Activated CD8-positive, alpha-beta memory T cell treated with anti-CD3 and anti-CD28 coated beads, Interleukin-2, amount 50 U/mL, for 24 hours (primary cell): Measurements from ENCODE around the gene FKBP15.
"Not testable (repeated sequence)": the region's sequence is repeated elsewhere in the genome, so short reads cannot be mapped to it uniquely, and the experiment has no call there.

Source experiments
- DNase-seq: peaks from one replicate; pipeline ENCODE4 v3.0.0-alpha.2; 2020; ENCODE audit errors: extremely low read depth

FKBP15 gene

DNA sequence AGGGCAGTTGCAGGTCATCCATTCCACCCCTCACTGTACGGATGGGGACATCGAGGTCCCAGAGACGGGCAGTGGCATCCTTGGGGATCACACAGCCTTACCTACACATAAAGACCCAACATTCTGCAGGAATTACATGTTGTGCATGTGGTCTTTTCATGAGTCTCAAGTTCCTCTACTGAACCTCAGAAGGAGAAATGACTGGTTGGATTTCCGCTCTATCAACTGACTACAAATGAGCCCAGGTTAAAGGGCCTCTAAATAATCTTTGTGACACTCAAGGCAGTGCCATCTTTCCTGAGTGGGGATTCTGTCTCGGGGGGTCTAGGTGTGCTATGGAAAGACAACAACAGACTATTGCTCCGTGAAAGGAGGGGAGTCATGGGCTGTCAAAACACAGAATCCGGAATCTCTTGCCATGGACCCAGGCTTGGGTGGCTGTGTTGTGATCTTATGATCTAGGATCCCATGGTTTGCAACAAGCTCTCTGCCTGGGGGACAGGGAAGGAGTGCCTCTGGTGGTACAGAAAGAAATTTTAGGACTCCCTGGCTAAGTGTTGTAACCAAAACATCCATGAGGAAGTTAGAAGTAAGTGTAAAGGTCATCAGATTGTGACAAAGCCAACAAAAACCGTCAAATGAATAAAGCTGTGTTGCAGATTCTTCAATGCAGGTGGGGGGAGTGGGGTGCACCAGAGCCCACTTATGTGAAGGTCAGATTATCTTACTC is 72.1 kb downstream of the FKBP15 start:
- no peak for DNase-seq

DNA sequence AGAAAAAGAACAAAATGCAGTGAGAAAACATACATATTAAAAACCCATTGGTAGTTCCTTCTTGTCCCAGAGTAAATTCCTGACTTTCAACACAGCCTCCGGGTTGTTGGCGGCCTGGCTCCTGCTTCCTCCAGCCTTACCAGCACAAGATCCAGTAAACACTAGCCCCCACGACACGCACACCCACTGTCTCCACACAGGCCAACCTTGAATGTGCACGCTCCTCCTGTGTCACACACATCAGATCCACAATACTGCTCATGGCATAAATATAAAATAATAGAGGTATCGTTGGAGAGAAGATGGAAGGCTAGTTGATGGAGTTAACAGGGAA is 72.7 kb downstream of the FKBP15 start:
- no peak for DNase-seq

- DNase-seq: no peak
These were observed 77.4 kb downstream of the FKBP15 start for GRCh38 chr9:113143432-113144227.

- not testable (repeated sequence) for DNase-seq
These were observed 80.2 kb downstream of the FKBP15 start for GRCh38 chr9:113140896-113141295.

GRCh38 chr9:113139953-113140352 is 81.1 kb downstream of the FKBP15 start:
- DNase-seq: no peak

DNA sequence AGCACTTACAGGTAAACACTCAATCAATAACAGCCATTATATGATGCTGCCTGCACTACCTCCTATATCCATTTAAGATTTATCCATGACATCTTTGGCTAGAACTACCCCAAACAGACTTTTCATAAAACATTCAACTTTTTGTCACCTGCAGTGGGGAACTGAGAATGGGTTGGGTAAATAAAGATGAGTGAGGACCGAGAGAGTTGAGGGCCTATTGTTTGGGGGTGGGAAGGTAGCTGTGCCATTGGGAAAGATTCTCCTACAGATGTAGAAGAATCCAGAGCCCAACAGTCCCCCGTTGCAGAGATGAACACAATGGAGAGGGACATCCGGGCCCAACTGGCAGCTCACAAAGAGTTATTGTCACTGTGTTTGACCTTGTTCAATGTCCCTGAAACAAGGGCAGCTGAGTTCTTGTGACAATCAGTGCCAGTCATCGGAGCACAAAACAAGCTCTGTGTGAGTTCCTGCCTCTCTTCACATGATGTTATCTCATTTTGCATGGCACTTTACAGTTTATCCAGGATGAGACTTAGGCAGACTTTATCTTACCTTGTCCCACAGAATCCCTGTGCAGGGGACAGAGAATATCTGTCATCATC is 81.8 kb downstream of the FKBP15 start:
- DNase-seq: no peak

DNA sequence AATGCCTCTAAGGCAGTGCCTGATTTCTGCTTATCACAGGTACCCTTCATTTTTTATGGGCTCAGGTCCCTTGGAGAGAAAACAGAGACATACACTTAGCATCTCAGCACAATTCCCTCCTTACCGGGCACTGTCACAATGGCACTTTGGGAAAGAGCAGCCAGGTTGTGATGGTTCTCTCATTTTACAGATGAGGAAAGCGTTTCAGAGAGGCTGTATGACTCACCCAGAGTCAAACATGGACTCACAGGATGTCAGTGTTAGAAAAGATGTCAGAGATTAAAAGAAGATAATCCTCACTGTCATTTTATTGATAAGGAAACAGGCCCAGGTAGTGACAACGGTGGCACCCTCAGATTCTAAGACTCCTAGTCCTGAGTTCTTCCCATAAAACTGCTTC is 82.3 kb downstream of the FKBP15 start:
- DNase-seq: no peak

DNA sequence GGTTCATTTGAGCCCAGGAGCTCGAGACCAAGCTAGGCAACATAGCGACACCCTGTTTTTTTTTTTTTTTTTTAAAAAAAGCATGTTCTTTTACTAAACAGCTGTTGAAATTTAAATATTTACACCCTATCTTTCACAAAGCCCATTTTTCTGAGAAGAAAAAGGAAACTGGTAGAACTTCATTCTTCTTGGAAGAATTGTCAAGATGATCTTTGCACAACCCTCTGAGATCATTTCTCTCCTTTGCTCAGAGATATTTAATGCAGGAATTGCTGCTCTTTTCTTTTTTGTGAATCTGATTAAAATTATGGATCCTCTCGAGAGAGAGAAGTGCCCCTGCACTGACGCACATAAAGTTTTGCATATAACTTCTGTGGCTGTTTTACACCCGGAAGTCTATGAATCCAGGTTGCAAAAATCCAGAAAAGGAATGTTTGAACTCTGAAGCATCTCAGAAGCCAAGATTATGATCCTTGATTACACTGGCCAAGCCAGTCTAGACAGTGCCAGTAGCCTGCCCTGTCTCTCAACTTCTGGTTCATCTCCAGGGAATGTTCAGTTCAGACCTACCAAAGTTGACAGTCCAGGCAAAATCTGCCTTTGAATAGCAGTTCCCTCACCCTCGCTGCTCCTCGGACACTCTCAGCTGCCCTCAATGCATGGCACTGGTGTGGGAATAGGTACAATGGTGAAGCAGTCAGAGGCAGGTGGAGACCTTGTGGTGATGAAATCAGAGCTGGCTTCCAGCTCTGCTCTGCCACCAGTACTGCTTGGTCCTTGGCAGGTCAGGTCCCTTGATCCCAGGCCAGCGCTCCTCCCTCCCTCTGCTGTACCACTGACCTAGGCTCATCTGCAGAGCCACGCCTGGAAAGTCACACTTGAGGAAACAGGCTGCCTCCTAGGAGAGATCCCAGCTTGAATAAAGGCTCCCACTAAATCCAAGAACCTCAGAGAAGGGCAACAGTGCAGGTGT is 83.6 kb downstream of the FKBP15 start:
- no peak for DNase-seq

DNA sequence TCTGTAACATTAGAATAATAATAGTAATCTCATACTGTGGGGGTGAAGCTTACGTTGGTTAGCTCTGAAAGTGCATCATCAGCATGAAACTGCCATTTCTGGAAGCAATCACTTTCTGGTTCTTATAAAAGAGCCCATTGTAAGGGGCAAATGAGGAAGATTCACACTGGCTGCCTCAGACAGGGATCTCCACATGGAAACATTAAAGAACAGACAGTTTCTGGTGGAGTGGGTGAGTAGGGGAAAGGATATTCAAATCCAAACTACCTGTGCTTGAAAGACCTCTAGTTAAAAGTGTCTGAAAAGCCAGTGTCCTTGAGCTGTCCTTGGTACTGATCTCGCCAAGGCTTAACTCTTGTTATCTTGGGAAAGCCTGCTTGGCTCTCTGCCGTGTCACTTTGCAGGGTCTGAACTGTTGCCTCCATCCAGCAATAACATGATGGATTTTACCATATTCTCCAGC is 89.4 kb downstream of the FKBP15 start:
- no peak for DNase-seq

DNA sequence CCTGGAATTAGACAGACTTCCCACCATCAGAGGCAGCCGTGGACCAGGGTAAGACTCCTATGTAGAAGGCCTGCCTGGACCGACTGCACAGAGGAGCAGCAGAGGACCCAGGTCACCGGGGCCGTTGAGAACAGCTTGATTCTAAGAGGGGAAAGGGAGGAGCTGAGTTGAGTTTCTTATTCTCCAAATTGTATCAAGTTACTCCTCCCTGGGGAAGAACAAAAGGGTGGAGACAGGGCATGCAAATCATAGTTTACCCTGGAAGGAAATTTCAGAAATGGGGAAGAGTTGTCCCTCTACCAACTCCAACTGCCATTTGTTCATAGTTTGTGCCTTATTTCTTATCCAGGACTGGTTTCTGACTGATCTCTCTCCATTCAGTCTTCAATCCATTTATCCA is 91.2 kb downstream of the FKBP15 start:
- DNase-seq: no peak

DNA sequence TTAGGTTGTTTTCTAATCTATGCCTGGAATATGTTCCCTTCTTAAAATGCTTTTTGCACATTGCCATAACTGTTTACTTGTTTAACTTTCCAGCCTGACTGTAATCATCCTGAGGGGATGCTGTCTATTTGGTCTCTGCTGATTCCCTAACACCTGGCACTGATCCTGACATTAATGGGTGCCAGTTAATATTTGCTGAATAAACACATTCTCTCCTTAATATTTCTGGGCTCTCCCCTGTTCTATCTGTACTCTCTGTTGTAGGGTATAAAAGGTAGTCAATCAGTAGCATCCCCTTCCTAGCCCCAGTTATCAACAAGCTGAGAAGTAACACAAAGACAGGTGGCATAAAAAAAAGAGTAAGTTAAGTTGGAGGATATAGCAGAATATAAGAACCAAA is 91.6 kb downstream of the FKBP15 start:
- no peak for DNase-seq

DNA sequence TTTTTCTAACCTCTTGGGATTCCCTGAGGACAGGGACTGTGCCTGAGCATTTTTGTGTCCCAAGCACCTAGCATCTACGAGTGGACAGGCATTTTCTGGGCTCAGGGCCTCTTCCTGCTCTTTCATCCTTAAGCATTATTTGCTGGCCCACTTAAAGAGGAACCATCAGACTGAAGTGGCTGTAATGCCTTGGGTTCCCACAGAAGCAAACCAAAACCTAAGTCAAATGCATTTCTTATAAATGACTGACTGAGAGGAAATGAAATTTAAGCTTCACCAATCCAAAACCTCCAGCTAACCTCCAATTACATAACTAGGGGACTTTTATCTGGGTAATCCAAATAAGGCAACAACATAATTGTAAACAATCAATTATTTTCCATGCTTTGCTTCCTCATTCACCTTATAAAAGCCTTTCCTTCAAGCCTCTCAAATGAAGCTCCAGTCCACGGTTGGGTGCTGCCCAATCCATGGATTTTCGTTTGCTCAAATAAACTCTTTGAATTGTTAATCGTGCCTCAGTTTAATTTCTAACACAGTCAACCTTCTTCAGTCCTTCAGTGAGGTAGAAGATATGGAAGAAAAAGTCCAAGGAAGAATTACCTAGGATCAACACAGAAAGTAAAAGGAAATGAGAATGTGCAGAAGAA is 95.6 kb downstream of the FKBP15 start:
- DNase-seq: no peak

GRCh38 chr9:113118829-113119228 is 102.2 kb downstream of the FKBP15 start:
- not testable (repeated sequence) for DNase-seq
